ENCODE data around the gene CDON. TPM values are rescaled to one million over a fixed set of nuclear protein-coding genes. Genes with fewer than 3 reads are reported as not detected.

The CDON gene
- 0.58 and 1.8 TPM in 2 replicates for total RNA-seq

GRCh38 chr11:126062679-126063506 lies at the start of gene CDON:
Gene CDON, minus strand, starts transcription at chr11:126062866. Its CDS starts 39,390 bp downstream, at chr11:126023476.

GRCh38 chr11:125945797-125946520 lies 116.7 kb downstream of the CDON start, which contains the start of gene VSIG10L2:
Gene VSIG10L2, plus strand, starts transcription at chr11:125946044. Its CDS starts 12 bp downstream, at chr11:125946056.

Other genes with a start within 250 kb of the CDON start
- not detected in 2 replicates for gene PATE4, start 229.6 kb downstream of the CDON start, total RNA-seq
- 6.6 and 8.1 TPM in 2 replicates for gene HYLS1, start 175.2 kb downstream of the CDON start, total RNA-seq
- 7.8 and 17.9 TPM in 2 replicates for gene PUS3, start 159.7 kb downstream of the CDON start, total RNA-seq
- gene DDX25, start 158.4 kb downstream of the CDON start, total RNA-seq: not detected in 2 replicates
- not detected in 2 replicates for gene VSIG10L2, start 116.8 kb downstream of the CDON start, total RNA-seq
- gene RPUSD4, start 148.8 kb upstream of the CDON start, total RNA-seq: 19.3 and 19.7 TPM in 2 replicates
- gene FAM118B, start 148.9 kb upstream of the CDON start, total RNA-seq: 30.1 and 31.1 TPM in 2 replicates
- gene SRPRA, start 206.0 kb upstream of the CDON start, total RNA-seq: 154 and 181 TPM in 2 replicates
- gene FOXRED1, start 206.3 kb upstream of the CDON start, total RNA-seq: 22.0 and 38.3 TPM in 2 replicates
- gene TIRAP, start 220.2 kb upstream of the CDON start, total RNA-seq: 1.7 and 5.7 TPM in 2 replicates
- 32.4 and 32.6 TPM in 2 replicates for gene DCPS, start 241.2 kb upstream of the CDON start, total RNA-seq

Data from myometrial cell (primary cell).